ENCODE data around the gene PLCB1.
A peak's percentile ranks its signal among the peaks of the same experiment; 100 is the strongest.

The PLCB1 gene

GRCh38 chr20:8304124-8304816 is 172.2 kb downstream of the PLCB1 start:
- no peak for DNase-seq

GRCh38 chr20:8305449-8305978 is 173.4 kb downstream of the PLCB1 start:
- DNase-seq = no peak

- DNase-seq = no peak
Observed at GRCh38 chr20:8306937-8307336, 174.9 kb downstream of the PLCB1 start.

GRCh38 chr20:8309634-8310033 is 177.6 kb downstream of the PLCB1 start:
- DNase-seq = peak; percentile 19 to 67

- no peak for DNase-seq
Observed at GRCh38 chr20:8310618-8311017, 178.6 kb downstream of the PLCB1 start.

- DNase-seq = no peak
Observed at GRCh38 chr20:8313073-8313472, 181.0 kb downstream of the PLCB1 start.

GRCh38 chr20:8315639-8316573 is 183.8 kb downstream of the PLCB1 start:
- no peak for DNase-seq

- DNase-seq = no peak
Observed at GRCh38 chr20:8317448-8317847, 185.4 kb downstream of the PLCB1 start.

- no peak for DNase-seq
Observed at GRCh38 chr20:8318965-8319625, 187.0 kb downstream of the PLCB1 start.

GRCh38 chr20:8320306-8320705 is 188.2 kb downstream of the PLCB1 start:
- DNase-seq = no peak

- no peak for DNase-seq
Observed at GRCh38 chr20:8321001-8321400, 188.9 kb downstream of the PLCB1 start.

- no peak for DNase-seq
Observed at GRCh38 chr20:8322662-8323217, 190.7 kb downstream of the PLCB1 start.

- no peak for DNase-seq
Observed at GRCh38 chr20:8326191-8326590, 194.1 kb downstream of the PLCB1 start.

GRCh38 chr20:8326899-8327298 is 194.8 kb downstream of the PLCB1 start:
- no peak for DNase-seq

GRCh38 chr20:8328189-8328588 is 196.1 kb downstream of the PLCB1 start:
- no peak for DNase-seq

- DNase-seq = no peak
Observed at GRCh38 chr20:8330319-8330784, 198.3 kb downstream of the PLCB1 start.

GRCh38 chr20:8330785-8331695 is 199.0 kb downstream of the PLCB1 start:
- DNase-seq = no peak

GRCh38 chr20:8331740-8332412 is 199.8 kb downstream of the PLCB1 start:
- DNase-seq = no peak

GRCh38 chr20:8334641-8335040 is 202.6 kb downstream of the PLCB1 start:
- no peak for DNase-seq

- no peak for DNase-seq
Observed at GRCh38 chr20:8335059-8335458, 203.0 kb downstream of the PLCB1 start.
